Prostate gland (tissue), 2 donors: ENCODE measurements around the gene RBP2. TPM values are rescaled to one million over a fixed set of nuclear protein-coding genes. Genes with fewer than 3 reads are reported as not detected.

ENCODE experiments used
- DNase-seq: peaks from one replicate; pipeline ENCODE4 v3.0.0-alpha.2; 2019; ENCODE audit warnings: low spot score
- H3K27ac ChIP-seq, 2 donors: fragments of 200-600 bp; sonication (generic); 2 replicates each; pipeline ENCODE4 v1.5.1; 2017 to 2019
- H3K27me3 ChIP-seq: fragments of 200-600 bp; sonication (generic); replicated peaks from 2 replicates; pipeline ENCODE4 v1.5.1; 2019; ENCODE audit not compliant: insufficient read depth
- H3K36me3 ChIP-seq, 2 donors: fragments of 200-600 bp; sonication (generic); 1 replicate in 1 of 2; 2 replicates in 1 of 2; pipeline versions ENCODE4 v1.5.1 to v1.8.1; 2017 to 2019
- H3K4me1 ChIP-seq: fragments of 200-600 bp; sonication (generic); replicated peaks from 2 replicates; pipeline ENCODE4 v1.5.1; 2019
- H3K4me3 ChIP-seq, 2 donors: fragments of 200-600 bp; sonication (generic); 2 replicates each; pipeline ENCODE4 v1.5.1; 2017 to 2019
- H3K9me3 ChIP-seq: fragments of 200-600 bp; sonication (generic); 2 replicates; pipeline ENCODE4 v1.5.1; 2017
- CTCF ChIP-seq, 4 experiments: fragments of 200-600 bp in 2 of 4; fragments of 450-650 bp in 2 of 4; sonication (generic) in 2 of 4; IDR thresholded peaks; 1 replicate in 3 of 4; 2 replicates in 1 of 4; pipeline ENCODE4 v1.5.1; 2016 to 2019; ENCODE audit warnings: antibody characterized with exemption in 4 of 4, mild to moderate bottlenecking in 2 of 4, moderate library complexity in 2 of 4
- POLR2A ChIP-seq: fragments of 450-650 bp; IDR thresholded peaks from one replicate; pipeline ENCODE4 v1.6.1; 2016; ENCODE audit warnings: antibody characterized with exemption, mild to moderate bottlenecking
- POLR2AphosphoS5 ChIP-seq: sonication (generic); formaldehyde crosslinking; IDR thresholded peaks from one replicate; pipeline ENCODE4 v1.6.1; 2017; ENCODE audit warnings: antibody characterized with exemption
- WGBS: methylation state at CpG from one replicate; pipeline ENCODE4 v1.1.5; 2018; 5-methylcytosine and 5-hydroxymethylcytosine counted together
- intact Hi-C: fragments of 100-400 bp; cut with DNase I; formaldehyde crosslinking; loops from one replicate; pipeline ENCODE4 v1.14.2; 2022
- total RNA-seq, 2 donors: library from RNA; depleted of rRNA; stranded (reverse); fragments of >200 nt; gene quantifications; one replicate each; pipeline ENCODE4 v1.1.0, GENCODE V29; 2016

RBP2 gene
- total RNA-seq, 2 donors from 2014 or later, result not detected

- no peaks in the 10 kb centered on the region for H3K4me1 ChIP-seq
- intact Hi-C loops, result no loop called here
- H3K27ac ChIP-seq, result no peak overlapping the region
- H3K4me3 ChIP-seq, result no peak overlapping the region
- TF ChIP-seq POLR2AphosphoS5 (no peak), POLR2A (no peak), CTCF (IDR thresholded peaks at IDR 0.05) (no peak)
- WGBS, result 14% methylated on average over 1 of the region's 1 CpG
- DNase-seq, result no peak
- H3K36me3 ChIP-seq, result no peaks in the 10 kb centered on the region
- no peaks in the 10 kb centered on the region for H3K9me3 ChIP-seq
- no peaks in the 10 kb centered on the region for H3K27me3 ChIP-seq
Measured at GRCh38 chr3:139491027-139491700, 14.8 kb upstream of the RBP2 start.

GRCh38 chr3:139482206-139482605, 5.9 kb upstream of the RBP2 start:
- Histone ChIP-seq H3K9me3 (no peaks in the 10 kb centered on the region), H3K36me3 (no peaks in the 10 kb centered on the region), H3K4me1 (no peaks in the 10 kb centered on the region), H3K27ac (no peak overlapping the region), H3K4me3 (no peak overlapping the region), H3K27me3 (no peaks in the 10 kb centered on the region)
- TF ChIP-seq CTCF (IDR thresholded peaks at IDR 0.05), result no peak
- TF ChIP-seq POLR2A, result no peak
- TF ChIP-seq POLR2AphosphoS5, result no peak
- intact Hi-C loops, result no loop called here
- DNase-seq, result no peak
- WGBS, result 47% methylated on average over 1 of the region's 1 CpG

GRCh38 chr3:139481116-139481515, 4.8 kb upstream of the RBP2 start:
- Histone ChIP-seq H3K4me3 (no peak overlapping the region), H3K4me1 (no peaks in the 10 kb centered on the region), H3K36me3 (no peaks in the 10 kb centered on the region), H3K27ac (no peak overlapping the region), H3K27me3 (no peaks in the 10 kb centered on the region), H3K9me3 (no peaks in the 10 kb centered on the region)
- TF ChIP-seq POLR2A (no peak), CTCF (IDR thresholded peaks at IDR 0.05) (no peak), POLR2AphosphoS5 (no peak)
- intact Hi-C loops, result no loop called here
- DNase-seq, result no peak

GRCh38 chr3:139480585-139480984, 4.3 kb upstream of the RBP2 start:
- Histone ChIP-seq H3K27me3 (no peaks in the 10 kb centered on the region), H3K4me3 (no peak overlapping the region), H3K4me1 (no peaks in the 10 kb centered on the region), H3K36me3 (no peaks in the 10 kb centered on the region), H3K9me3 (no peaks in the 10 kb centered on the region), H3K27ac (no peak overlapping the region)
- intact Hi-C loops, result no loop called here
- 51% methylated on average over 3 of the region's 3 CpGs for WGBS
- DNase-seq, result no peak
- TF ChIP-seq POLR2AphosphoS5 (no peak), POLR2A (no peak), CTCF (IDR thresholded peaks at IDR 0.05) (no peak)
